ENCODE data around the gene BMAL2.

BMAL2 gene

GRCh38 chr12:27332714-27333402 lies at the start of gene BMAL2:
Gene BMAL2 (plus strand): TSS chr12:27332836. CDS start chr12:27333073, 237 bp downstream.
- TF ChIP-seq CTCF (IDR thresholded peaks at IDR 0.05; ENCODE audit: insufficient read depth, missing control alignments) = no peak
- FAIRE-seq = no peak
- peak; percentile 26 for DNase-seq (ENCODE audit: insufficient read length, low spot score)

- DNase-seq (ENCODE audit: insufficient read length, low spot score) (no peak), FAIRE-seq (no peak)
- no peak for TF ChIP-seq CTCF (IDR thresholded peaks at IDR 0.05; ENCODE audit: insufficient read depth, missing control alignments)
Observed at GRCh38 chr12:27284021-27284420, 48.6 kb upstream of the BMAL2 start.

- no peak for TF ChIP-seq CTCF (IDR thresholded peaks at IDR 0.05; ENCODE audit: insufficient read depth, missing control alignments)
- FAIRE-seq (no peak), DNase-seq (ENCODE audit: insufficient read length, low spot score) (no peak)
Observed at GRCh38 chr12:27284751-27285150, 47.9 kb upstream of the BMAL2 start.

GRCh38 chr12:27285403-27285802 lies 47.2 kb upstream of the BMAL2 start:
- no peak for TF ChIP-seq CTCF (IDR thresholded peaks at IDR 0.05; ENCODE audit: insufficient read depth, missing control alignments)
- no peak for DNase-seq (ENCODE audit: insufficient read length, low spot score)
- no peak for FAIRE-seq

- DNase-seq (ENCODE audit: insufficient read length, low spot score) (no peak), FAIRE-seq (no peak)
- TF ChIP-seq CTCF (IDR thresholded peaks at IDR 0.05; ENCODE audit: insufficient read depth, missing control alignments) = no peak
Observed at GRCh38 chr12:27289414-27289813, 43.2 kb upstream of the BMAL2 start.

GRCh38 chr12:27290501-27291168 lies 42.0 kb upstream of the BMAL2 start:
- DNase-seq (ENCODE audit: insufficient read length, low spot score) (no peak), FAIRE-seq (peak; percentile 90)
- TF ChIP-seq CTCF (IDR thresholded peaks at IDR 0.05; ENCODE audit: insufficient read depth, missing control alignments) = no peak

GRCh38 chr12:27291862-27292261 lies 40.8 kb upstream of the BMAL2 start:
- DNase-seq (ENCODE audit: insufficient read length, low spot score) (no peak), FAIRE-seq (no peak)
- TF ChIP-seq CTCF (IDR thresholded peaks at IDR 0.05; ENCODE audit: insufficient read depth, missing control alignments) = no peak

Data from D721Med (cell line).